ENCODE results near the gene BCL2L2.

BCL2L2 gene

GRCh38 chr14:23286020-23286901, 20.4 kb upstream of the BCL2L2 start, which contains the start of gene HOMEZ:
HOMEZ (minus strand) TSS chr14:23286132; CDS start chr14:23285952, 180 bp downstream.
- ATAC-seq: peak; percentile 99
- TF ChIP-seq OSR1 (CRISPR knock-in tag; IDR thresholded peaks at IDR 0.05): no peak
- TF ChIP-seq ZFP30 (CRISPR knock-in tag; IDR thresholded peaks at IDR 0.05): no peak
- TF ChIP-seq ISL1 (CRISPR knock-in tag; IDR thresholded peaks at IDR 0.05): no peak
- TF ChIP-seq PPARA (CRISPR knock-in tag; IDR thresholded peaks at IDR 0.05; ENCODE audit: borderline replicate concordance): no peak
- TF ChIP-seq ZC3H10 (CRISPR knock-in tag; IDR thresholded peaks at IDR 0.05): no peak

DNA sequence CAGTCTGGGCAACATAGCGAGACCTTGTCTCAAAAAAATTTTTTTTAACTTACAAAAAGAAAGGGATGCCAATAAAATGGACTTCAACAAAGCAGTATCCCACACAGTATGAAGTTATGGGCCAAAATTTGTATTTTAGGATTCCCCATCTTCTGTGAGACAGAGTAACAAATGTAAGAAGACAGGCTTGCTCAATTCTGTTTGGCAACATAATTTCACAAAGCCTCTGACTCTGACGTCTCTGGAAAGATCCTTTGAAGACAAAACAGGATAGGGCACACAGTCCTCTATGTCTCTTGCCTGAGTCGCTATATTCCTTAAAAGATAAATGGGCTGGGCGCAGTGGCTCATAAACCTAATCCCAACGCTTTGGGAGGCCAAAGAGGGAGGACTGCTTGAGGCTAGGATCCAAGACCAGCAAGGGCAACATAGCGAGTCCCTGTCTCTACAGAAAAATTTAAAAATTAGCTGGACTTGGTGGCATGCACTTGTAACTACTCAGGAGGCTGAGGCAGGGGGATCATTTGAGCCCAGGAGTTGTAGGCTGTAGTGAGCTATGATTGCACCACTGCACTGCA, 19.6 kb upstream of the BCL2L2 start:
- TF ChIP-seq ARNTL (CRISPR knock-in tag; IDR thresholded peaks at IDR 0.05; ENCODE audit: borderline replicate concordance, low read depth) (no peak), ZFP30 (CRISPR knock-in tag; IDR thresholded peaks at IDR 0.05) (no peak), CSRNP3 (CRISPR knock-in tag; IDR thresholded peaks at IDR 0.05) (no peak), POU6F1 (CRISPR knock-in tag; IDR thresholded peaks at IDR 0.05; ENCODE audit: borderline replicate concordance, low read depth) (no peak), ISL1 (CRISPR knock-in tag; IDR thresholded peaks at IDR 0.05) (no peak), OSR1 (CRISPR knock-in tag; IDR thresholded peaks at IDR 0.05) (no peak), ZNF565 (CRISPR knock-in tag; conservative IDR thresholded peaks at IDR 0.05; ENCODE audit: low read depth) (no peak), ZC3H10 (CRISPR knock-in tag; IDR thresholded peaks at IDR 0.05) (no peak), PPARA (CRISPR knock-in tag; IDR thresholded peaks at IDR 0.05; ENCODE audit: borderline replicate concordance) (no peak), CREB5 (CRISPR knock-in tag; IDR thresholded peaks at IDR 0.05; ENCODE audit: low read depth) (no peak), ZNF70 (CRISPR knock-in tag; IDR thresholded peaks at IDR 0.05) (no peak), TCF4 (CRISPR knock-in tag; IDR thresholded peaks at IDR 0.05; ENCODE audit: borderline replicate concordance) (no peak), TOX (CRISPR knock-in tag; IDR thresholded peaks at IDR 0.05; ENCODE audit: borderline replicate concordance) (no peak), ZFP3 (CRISPR knock-in tag; IDR thresholded peaks at IDR 0.05) (no peak), GLIS3 (CRISPR knock-in tag; IDR thresholded peaks at IDR 0.05) (no peak), ESRRG (CRISPR knock-in tag; IDR thresholded peaks at IDR 0.05) (no peak), BACH2 (CRISPR knock-in tag; IDR thresholded peaks at IDR 0.05; ENCODE audit: borderline replicate concordance) (no peak), ZNF8 (CRISPR knock-in tag; IDR thresholded peaks at IDR 0.05) (no peak), SNAI2 (CRISPR knock-in tag; IDR thresholded peaks at IDR 0.05) (no peak)
- TF ChIP-seq, protein P1, sequence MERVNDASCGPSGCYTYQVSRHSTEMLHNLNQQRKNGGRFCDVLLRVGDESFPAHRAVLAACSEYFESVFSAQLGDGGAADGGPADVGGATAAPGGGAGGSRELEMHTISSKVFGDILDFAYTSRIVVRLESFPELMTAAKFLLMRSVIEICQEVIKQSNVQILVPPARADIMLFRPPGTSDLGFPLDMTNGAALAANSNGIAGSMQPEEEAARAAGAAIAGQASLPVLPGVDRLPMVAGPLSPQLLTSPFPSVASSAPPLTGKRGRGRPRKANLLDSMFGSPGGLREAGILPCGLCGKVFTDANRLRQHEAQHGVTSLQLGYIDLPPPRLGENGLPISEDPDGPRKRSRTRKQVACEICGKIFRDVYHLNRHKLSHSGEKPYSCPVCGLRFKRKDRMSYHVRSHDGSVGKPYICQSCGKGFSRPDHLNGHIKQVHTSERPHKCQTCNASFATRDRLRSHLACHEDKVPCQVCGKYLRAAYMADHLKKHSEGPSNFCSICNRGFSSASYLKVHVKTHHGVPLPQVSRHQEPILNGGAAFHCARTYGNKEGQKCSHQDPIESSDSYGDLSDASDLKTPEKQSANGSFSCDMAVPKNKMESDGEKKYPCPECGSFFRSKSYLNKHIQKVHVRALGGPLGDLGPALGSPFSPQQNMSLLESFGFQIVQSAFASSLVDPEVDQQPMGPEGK (CRISPR knock-in tag; IDR thresholded peaks at IDR 0.05; ENCODE audit: borderline replicate concordance): no peak
- no peak for ATAC-seq

- ATAC-seq: peak; percentile 86
Observed at GRCh38 chr14:23294734-23295561, 11.7 kb upstream of the BCL2L2 start.

More at GRCh38 chr14:23294734-23295561, 11.7 kb upstream of the BCL2L2 start:
- TF ChIP-seq, protein P2, sequence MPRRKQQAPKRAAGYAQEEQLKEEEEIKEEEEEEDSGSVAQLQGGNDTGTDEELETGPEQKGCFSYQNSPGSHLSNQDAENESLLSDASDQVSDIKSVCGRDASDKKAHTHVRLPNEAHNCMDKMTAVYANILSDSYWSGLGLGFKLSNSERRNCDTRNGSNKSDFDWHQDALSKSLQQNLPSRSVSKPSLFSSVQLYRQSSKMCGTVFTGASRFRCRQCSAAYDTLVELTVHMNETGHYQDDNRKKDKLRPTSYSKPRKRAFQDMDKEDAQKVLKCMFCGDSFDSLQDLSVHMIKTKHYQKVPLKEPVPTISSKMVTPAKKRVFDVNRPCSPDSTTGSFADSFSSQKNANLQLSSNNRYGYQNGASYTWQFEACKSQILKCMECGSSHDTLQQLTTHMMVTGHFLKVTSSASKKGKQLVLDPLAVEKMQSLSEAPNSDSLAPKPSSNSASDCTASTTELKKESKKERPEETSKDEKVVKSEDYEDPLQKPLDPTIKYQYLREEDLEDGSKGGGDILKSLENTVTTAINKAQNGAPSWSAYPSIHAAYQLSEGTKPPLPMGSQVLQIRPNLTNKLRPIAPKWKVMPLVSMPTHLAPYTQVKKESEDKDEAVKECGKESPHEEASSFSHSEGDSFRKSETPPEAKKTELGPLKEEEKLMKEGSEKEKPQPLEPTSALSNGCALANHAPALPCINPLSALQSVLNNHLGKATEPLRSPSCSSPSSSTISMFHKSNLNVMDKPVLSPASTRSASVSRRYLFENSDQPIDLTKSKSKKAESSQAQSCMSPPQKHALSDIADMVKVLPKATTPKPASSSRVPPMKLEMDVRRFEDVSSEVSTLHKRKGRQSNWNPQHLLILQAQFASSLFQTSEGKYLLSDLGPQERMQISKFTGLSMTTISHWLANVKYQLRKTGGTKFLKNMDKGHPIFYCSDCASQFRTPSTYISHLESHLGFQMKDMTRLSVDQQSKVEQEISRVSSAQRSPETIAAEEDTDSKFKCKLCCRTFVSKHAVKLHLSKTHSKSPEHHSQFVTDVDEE (CRISPR knock-in tag; IDR thresholded peaks at IDR 0.05): no peak
- TF ChIP-seq GLIS3 (CRISPR knock-in tag; IDR thresholded peaks at IDR 0.05) (no peak), ZC3H10 (CRISPR knock-in tag; IDR thresholded peaks at IDR 0.05) (no peak), ZFP30 (CRISPR knock-in tag; IDR thresholded peaks at IDR 0.05) (no peak), POU6F1 (CRISPR knock-in tag; IDR thresholded peaks at IDR 0.05; ENCODE audit: borderline replicate concordance, low read depth) (no peak), ZNF70 (CRISPR knock-in tag; IDR thresholded peaks at IDR 0.05) (no peak), ZFP3 (CRISPR knock-in tag; IDR thresholded peaks at IDR 0.05) (no peak), RARB (CRISPR knock-in tag; IDR thresholded peaks at IDR 0.05) (no peak)
